ENCODE results near the gene PPP1R37. TPM values are rescaled to one million over a fixed set of nuclear protein-coding genes. Genes with fewer than 3 reads are reported as not detected.

The PPP1R37 gene
- total RNA-seq, 1 experiment from 2014 or later = 108 TPM

GRCh38 chr19:45169602-45170001, 76.6 kb downstream of the PPP1R37 start:
- DNase-seq (ENCODE audit: low spot score) = no peak

DNA sequence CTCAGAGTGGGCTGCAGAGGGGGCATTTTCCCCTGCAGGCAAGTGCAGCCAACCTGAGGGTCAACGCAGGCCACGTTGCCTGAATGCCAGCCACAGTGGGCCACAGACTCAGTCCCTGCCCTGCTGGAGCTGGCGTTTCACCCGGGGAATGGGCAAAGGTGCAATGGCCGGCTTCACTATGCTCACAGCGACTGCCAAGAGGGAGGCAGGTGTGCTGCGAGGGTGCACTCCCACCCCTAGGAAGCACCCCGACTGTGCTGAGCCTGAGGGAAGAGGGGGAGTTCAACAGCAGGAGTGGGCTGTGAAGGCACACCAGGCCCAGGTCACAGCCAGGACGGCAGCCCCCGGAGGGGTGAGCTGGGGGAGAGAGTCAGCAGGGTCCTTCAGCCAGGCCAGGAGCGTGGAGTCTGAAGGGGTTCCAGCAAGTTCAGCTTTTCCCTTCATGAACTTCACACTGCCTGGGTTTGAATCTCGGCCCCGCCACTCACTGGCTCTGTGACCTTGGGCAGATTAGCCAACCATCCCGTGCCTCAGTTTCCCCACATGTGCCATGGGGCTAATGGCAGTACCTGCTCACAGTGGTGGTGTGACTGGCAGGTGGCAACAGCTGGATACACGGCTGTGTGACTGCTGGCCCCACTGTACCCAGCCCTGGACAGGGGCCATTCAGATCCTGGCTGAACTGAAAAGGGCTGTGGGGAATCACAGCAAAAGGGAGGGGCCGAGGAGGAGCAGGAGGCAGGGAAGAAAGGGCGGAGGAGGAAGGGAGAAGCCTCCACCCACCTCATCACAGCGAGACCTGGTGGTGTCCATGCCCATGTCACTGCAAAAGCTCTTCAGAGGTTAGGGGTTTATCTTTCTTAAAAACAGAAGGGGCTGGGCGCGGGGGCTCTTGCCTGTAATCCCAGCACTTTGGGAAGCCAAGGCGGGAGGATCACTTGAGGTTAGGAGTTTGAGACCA, 77.4 kb downstream of the PPP1R37 start:
- peak; percentile 59 for DNase-seq (ENCODE audit: low spot score)

DNA sequence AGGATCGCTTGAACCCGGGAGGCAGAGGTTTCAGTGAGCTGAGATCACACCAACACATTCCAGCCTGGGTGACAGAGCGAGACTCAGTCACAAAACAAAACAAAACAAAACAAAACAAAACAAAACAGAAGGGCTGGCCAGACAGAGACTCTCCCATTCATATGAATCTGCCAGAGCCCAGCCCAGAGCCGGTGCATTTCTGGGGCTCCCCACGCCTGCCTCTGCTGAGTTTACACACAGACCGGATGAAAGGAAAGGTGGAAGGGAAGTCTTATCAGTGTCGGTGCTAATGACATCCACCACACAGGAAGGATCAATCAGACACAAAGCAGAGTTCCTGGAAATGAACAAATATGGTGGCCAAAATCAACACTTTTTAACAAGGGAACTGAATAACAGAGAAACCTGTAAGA, 78.2 kb downstream of the PPP1R37 start:
- no peak for DNase-seq (ENCODE audit: low spot score)

- no peak for DNase-seq (ENCODE audit: low spot score)
Observed at GRCh38 chr19:45172173-45172572, 79.2 kb downstream of the PPP1R37 start.

DNA sequence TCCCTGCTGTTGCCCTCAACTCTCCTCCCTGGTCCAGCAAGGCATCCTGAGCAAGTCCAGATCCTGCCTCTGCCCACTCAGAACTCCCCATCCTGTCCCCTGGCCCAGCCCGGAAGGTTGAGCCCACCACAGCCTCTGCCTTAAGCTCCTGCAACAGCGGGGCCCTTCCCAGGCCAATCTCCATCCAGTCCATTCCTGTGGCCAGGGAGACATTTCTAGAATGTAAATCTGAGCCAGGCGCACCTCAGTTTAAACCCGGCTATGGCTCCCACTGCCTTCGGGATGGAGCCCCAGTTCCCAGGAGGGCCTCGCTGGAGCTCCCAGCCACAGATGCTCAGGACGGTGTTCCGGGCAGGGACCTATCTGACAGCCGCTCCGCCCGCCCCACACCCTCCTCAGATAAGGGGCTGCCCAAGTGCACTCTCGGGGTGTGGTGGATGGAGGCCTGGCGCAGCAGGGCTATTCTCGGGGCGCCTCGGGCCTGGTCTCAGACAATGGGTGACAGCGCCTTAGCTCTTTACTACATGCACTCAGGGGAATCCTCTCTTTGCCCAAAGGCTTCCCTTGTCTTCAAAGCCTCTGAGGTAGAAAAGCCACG, 79.7 kb downstream of the PPP1R37 start:
- DNase-seq (ENCODE audit: low spot score) = no peak

DNA sequence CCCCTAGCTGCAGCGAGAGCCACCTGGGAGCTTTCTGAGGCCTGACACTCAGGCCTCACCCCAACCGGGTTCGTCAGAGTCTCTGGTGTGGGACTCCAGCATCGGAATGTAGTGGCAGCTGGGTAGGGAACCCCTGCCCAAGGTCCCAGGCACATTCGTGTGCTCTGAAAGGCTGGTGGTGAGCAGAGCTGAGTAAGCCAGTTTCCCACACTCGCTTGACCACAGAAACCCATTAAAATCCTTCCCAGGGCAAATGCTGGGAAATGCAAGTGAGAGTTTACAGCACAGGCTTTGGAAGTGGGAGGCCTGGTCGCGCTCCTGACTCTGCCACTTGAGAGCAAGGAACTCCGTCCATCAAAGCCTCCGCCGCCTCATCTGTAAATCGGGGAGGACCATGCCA, 80.8 kb downstream of the PPP1R37 start:
- no peak for DNase-seq (ENCODE audit: low spot score)

GRCh38 chr19:45175515-45176345, 82.8 kb downstream of the PPP1R37 start:
- DNase-seq (ENCODE audit: low spot score) = no peak

- no peak for DNase-seq (ENCODE audit: low spot score)
Observed at GRCh38 chr19:45177817-45178261, 84.9 kb downstream of the PPP1R37 start, which contains the start of gene TRAPPC6A. TRAPPC6A (minus strand) TSS chr19:45178237; CDS start chr19:45178218, 19 bp downstream.

- peak; percentile 100 for DNase-seq (ENCODE audit: low spot score)
Observed at GRCh38 chr19:45178262-45179071, 85.5 kb downstream of the PPP1R37 start, which contains the start of gene BLOC1S3. BLOC1S3 (plus strand) TSS chr19:45178784; CDS start chr19:45179297, 513 bp downstream.

DNA sequence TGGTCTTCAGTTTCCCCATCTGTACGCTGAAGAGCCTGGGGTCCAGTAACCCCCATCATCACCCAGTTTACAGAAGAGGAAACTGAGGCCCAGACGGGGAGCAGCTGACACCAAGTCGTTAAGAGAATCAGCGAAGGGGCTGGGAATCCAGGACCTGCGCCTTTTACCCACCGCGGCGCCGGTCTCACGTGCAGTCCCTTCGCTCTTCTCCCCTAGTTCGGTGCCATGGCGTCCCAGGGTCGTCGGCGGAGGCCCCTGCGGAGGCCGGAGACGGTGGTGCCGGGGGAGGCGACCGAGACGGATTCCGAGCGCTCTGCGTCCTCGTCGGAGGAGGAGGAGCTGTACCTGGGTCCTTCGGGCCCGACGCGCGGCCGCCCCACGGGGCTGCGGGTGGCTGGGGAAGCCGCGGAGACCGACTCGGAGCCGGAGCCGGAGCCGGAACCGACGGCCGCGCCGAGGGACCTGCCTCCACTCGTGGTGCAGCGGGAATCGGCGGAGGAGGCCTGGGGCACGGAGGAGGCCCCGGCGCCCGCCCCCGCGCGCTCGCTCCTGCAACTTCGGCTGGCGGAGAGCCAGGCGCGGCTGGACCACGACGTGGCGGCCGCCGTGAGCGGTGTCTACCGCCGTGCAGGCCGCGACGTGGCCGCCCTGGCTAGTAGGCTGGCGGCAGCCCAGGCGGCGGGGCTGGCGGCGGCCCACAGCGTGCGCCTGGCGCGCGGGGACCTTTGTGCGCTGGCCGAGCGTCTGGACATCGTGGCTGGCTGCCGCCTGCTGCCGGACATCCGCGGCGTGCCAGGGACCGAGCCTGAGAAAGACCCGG, 86.3 kb downstream of the PPP1R37 start:
- DNase-seq (ENCODE audit: low spot score) = peak; percentile 57

DNA sequence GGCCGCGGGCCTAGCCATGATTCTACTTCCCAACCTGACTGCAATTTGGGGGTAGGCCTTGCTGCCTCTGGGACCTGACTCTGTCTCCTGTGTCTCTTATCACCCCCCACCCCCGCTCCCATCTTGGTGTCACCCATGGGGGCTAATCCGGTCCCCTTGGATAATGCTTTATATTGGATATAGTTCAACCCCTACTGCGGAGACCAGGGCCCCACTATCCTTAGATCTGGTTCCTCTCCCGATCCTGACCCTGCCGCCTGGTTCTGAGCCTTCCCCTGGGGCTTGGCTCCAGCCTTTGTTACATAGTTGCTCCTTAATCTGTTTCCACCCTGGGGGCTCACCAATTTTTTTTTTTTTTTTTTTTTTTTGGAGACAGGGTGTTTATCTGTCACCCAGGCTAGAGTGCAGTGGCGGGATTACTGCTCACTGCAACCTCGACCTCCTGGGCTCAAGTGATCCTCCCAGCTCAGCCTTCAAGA, 87.0 kb downstream of the PPP1R37 start:
- no peak for DNase-seq (ENCODE audit: low spot score)

DNA sequence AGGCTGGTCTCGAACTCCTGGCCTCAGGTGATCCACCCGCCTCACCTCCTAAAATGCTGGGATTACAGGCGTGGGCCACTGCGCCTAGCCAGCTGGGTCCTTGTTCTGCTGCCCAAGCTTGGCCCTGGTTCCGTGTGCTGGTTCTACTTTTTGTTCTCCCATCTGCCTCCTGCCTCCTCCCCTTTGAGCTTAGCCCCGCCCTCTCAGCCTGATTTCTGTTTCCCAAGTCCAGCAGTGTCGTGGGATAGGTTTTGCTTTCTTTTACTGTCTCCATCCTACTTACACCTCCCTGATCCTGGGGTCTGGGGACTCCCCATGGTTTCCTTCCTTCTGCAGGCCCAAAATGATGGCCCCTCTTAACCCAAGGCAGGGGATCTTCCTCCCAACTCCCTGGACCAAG, 88.0 kb downstream of the PPP1R37 start:
- no peak for DNase-seq (ENCODE audit: low spot score)

GRCh38 chr19:45182758-45183157, 89.8 kb downstream of the PPP1R37 start:
- peak; percentile 78 for DNase-seq (ENCODE audit: low spot score)

- no peak for DNase-seq (ENCODE audit: low spot score)
Observed at GRCh38 chr19:45184115-45184514, 91.1 kb downstream of the PPP1R37 start.

- peak; percentile 29 for DNase-seq (ENCODE audit: low spot score)
Observed at GRCh38 chr19:45186509-45187334, 93.7 kb downstream of the PPP1R37 start.

GRCh38 chr19:45187421-45188100, 94.6 kb downstream of the PPP1R37 start:
- DNase-seq (ENCODE audit: low spot score) = peak; percentile 70

DNA sequence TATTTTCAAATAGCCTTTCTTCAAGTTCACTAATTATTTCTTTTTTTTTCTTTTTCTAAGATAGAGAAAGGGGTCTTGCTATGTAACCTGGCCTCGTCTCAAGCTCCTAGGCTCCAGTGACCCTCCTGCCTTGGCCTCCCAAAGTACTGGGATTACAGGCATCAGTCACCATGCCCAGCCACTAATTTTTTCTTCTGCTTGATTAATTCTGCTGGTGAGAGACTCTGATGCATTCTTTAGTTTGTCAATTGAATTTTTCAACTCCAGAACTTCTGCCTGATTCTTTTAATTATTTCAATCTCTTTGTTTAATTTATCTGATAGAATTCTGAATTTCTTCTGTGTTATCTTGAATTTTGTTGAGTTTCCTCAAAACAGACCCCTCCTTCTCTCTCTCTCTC, 97.0 kb downstream of the PPP1R37 start:
- no peak for DNase-seq (ENCODE audit: low spot score)

DNA sequence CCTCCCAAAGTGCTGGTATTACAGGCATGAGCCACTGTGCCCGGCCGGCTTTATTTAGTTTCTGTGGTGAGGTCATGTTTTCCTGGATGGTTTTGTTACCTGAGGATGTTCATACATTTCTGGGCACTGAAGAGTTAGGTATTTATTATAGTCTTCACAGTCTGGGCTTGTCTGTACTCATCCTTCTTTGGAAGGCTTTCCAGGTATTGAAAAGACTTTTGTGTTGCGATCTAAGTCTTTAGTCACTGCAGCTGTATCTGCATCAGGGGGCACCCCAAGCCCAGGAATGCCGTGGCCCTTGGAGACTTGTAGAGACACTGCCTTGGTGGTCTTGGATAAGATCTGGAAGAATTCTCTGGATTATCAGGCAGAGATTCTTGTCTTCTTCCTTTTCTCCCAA, 98.4 kb downstream of the PPP1R37 start:
- DNase-seq (ENCODE audit: low spot score) = no peak
